Neural cell (in vitro differentiated cells): ENCODE data around the gene OR1C1. TPM values are rescaled to one million over a fixed set of nuclear protein-coding genes. Genes with fewer than 3 reads are reported as not detected.
"Not testable (repeated sequence)": the region's sequence is repeated elsewhere in the genome, so short reads cannot be mapped to it uniquely, and the experiment has no call there.

Experiments used
- H2AFZ ChIP-seq: fragments of 200-600, 300-800 bp; sonication (generic), shearing (Covaris generic); 2 replicates; pipeline ENCODE4 v1.6.0; 2014; ENCODE audit warnings: low read depth, mild to moderate bottlenecking, antibody characterized with exemption, low read length, moderate library complexity
- H3F3A ChIP-seq: fragments of 200-600 bp; shearing (Covaris generic); 2 replicates; pipeline ENCODE4 v1.6.1; 2016; ENCODE audit warnings: mild to moderate bottlenecking, moderate library complexity, mixed read lengths, antibody characterized with exemption, low read length; ENCODE audit not compliant: insufficient read depth, poor library complexity, severe bottlenecking
- H3K27ac ChIP-seq: fragments of 200-600, 300-800 bp; sonication (generic), shearing (Covaris generic); 2 replicates; pipeline ENCODE4 v1.5.1; 2014; ENCODE audit warnings: mild to moderate bottlenecking, low read length, moderate library complexity
- H3K27me3 ChIP-seq: fragments of 300-800, 200-600 bp; sonication (generic), shearing (Covaris generic); 2 replicates; pipeline ENCODE4 v1.6.0; 2014; ENCODE audit warnings: mild to moderate bottlenecking, low read depth, low read length, moderate library complexity; ENCODE audit not compliant: insufficient read depth
- H3K36me3 ChIP-seq: fragments of 300-800, 200-600 bp; sonication (generic), shearing (Covaris generic); 2 replicates; pipeline ENCODE4 v1.5.1; 2014; ENCODE audit warnings: mild to moderate bottlenecking, antibody characterized with exemption, low read length, moderate library complexity; ENCODE audit not compliant: insufficient read depth
- H3K4me2 ChIP-seq: fragments of 300-800, 200-600 bp; sonication (generic), shearing (Covaris generic); 2 replicates; pipeline ENCODE4 v1.6.0; 2014; ENCODE audit warnings: mild to moderate bottlenecking, low read length
- H3K4me3 ChIP-seq: fragments of 300-800, 200-600 bp; sonication (generic), shearing (Covaris generic); 2 replicates; pipeline ENCODE4 v1.5.1; 2014; ENCODE audit warnings: mild to moderate bottlenecking, low read length, moderate library complexity
- H3K79me2 ChIP-seq: fragments of 200-600 bp; shearing (Covaris generic); replicated peaks from 2 replicates; pipeline ENCODE4 v1.6.0; 2014; ENCODE audit warnings: mild to moderate bottlenecking, low read length, moderate library complexity; ENCODE audit not compliant: insufficient read depth
- H3K9ac ChIP-seq: fragments of 300-800, 200-600 bp; sonication (generic), shearing (Covaris generic); 2 replicates; pipeline ENCODE4 v1.6.1; 2016; ENCODE audit warnings: mild to moderate bottlenecking, low read length, mixed read lengths
- H3K9me2 ChIP-seq: fragments of 200-600 bp; shearing (Covaris generic); 2 replicates; pipeline ENCODE4 v1.6.1; 2016; ENCODE audit warnings: mild to moderate bottlenecking, low read length, mixed read lengths; ENCODE audit not compliant: insufficient read depth
- H3K9me3 ChIP-seq: fragments of 200-600, 300-800 bp; sonication (generic), shearing (Covaris generic); 2 replicates; pipeline ENCODE4 v1.6.1; 2016; ENCODE audit warnings: mild to moderate bottlenecking, mixed run types, low read length, moderate library complexity, mixed read lengths
- H4K20me1 ChIP-seq: fragments of 200-600 bp; shearing (Covaris generic); 2 replicates; pipeline ENCODE4 v1.6.1; 2016; ENCODE audit warnings: mild to moderate bottlenecking, mixed run types; ENCODE audit not compliant: insufficient read depth
- CTCF ChIP-seq: fragments of 450-650 bp; IDR thresholded peaks from 2 replicates; pipeline ENCODE4 v1.5.1; 2014; ENCODE audit warnings: antibody characterized with exemption, mild to moderate bottlenecking, moderate library complexity; ENCODE audit not compliant: poor library complexity, severe bottlenecking
- EP300 ChIP-seq: fragments of 450-650 bp; conservative IDR thresholded peaks from 2 replicates; pipeline ENCODE4 v1.6.1; 2014; ENCODE audit warnings: antibody characterized with exemption, mild to moderate bottlenecking, moderate library complexity; ENCODE audit not compliant: poor library complexity, severe bottlenecking
- EZH2 ChIP-seq: fragments of 200-600, 300-800 bp; shearing (Covaris generic), sonication (generic); IDR thresholded peaks from 2 replicates; pipeline ENCODE4 v1.6.1; 2014; ENCODE audit warnings: antibody characterized with exemption, low read length, borderline replicate concordance, mild to moderate bottlenecking; ENCODE audit not compliant: insufficient read depth, poor library complexity, severe bottlenecking
- MXI1 ChIP-seq: fragments of 450-650 bp; conservative IDR thresholded peaks from 2 replicates; pipeline ENCODE4 v1.6.1; 2014; ENCODE audit warnings: antibody characterized with exemption, mild to moderate bottlenecking; ENCODE audit not compliant: poor library complexity, severe bottlenecking
- POLR2AphosphoS5 ChIP-seq: IDR thresholded peaks from 2 replicates; pipeline ENCODE4 v1.6.1; 2012
- RAD21 ChIP-seq: fragments of 450-650 bp; conservative IDR thresholded peaks from 2 replicates; pipeline ENCODE4 v1.6.1; 2014; ENCODE audit warnings: antibody characterized with exemption, mild to moderate bottlenecking, moderate library complexity
- REST ChIP-seq: IDR thresholded peaks from 2 replicates; pipeline ENCODE4 v1.6.1; 2012; ENCODE audit warnings: borderline replicate concordance
- SMC3 ChIP-seq: fragments of 450-650 bp; conservative IDR thresholded peaks from 2 replicates; pipeline ENCODE4 v1.6.1; 2014; ENCODE audit warnings: antibody characterized with exemption, mild to moderate bottlenecking, moderate library complexity; ENCODE audit not compliant: poor library complexity
- polyA plus RNA-seq: library from polyadenylated mRNA; depleted of rRNA; stranded (reverse); fragments of >200 nt; gene quantifications from 2 replicates; pipeline ENCODE4 v1.2.3, GENCODE V29; 2014

The OR1C1 gene
- polyA plus RNA-seq, 1 donor from 2014 or later: not detected

GRCh38 chr1:247769603-247770002, 9.2 kb upstream of the OR1C1 start:
- TF ChIP-seq POLR2AphosphoS5 (no peak), MXI1 (no peak), CTCF (no peak), RAD21 (no peak), REST (no peak), EP300 (no peak), SMC3 (no peak)
- no peak overlapping the region for H2AFZ ChIP-seq
- H3K9me3 ChIP-seq: no peaks in the 10 kb centered on the region
- no peaks in the 10 kb centered on the region for H3K36me3 ChIP-seq
- no peaks in the 10 kb centered on the region for H3F3A ChIP-seq
- no peaks in the 10 kb centered on the region for H3K9me2 ChIP-seq
- no peaks in the 10 kb centered on the region for H3K79me2 ChIP-seq
- H3K27ac ChIP-seq: no peak overlapping the region
- no peak overlapping the region for H3K4me2 ChIP-seq
- H3K9ac ChIP-seq: no peak overlapping the region
- no peaks in the 10 kb centered on the region for H3K27me3 ChIP-seq
- no peak overlapping the region for H3K4me3 ChIP-seq
- no peaks in the 10 kb centered on the region for H4K20me1 ChIP-seq

GRCh38 chr1:247754311-247754710, 6.0 kb downstream of the OR1C1 start:
- not testable (repeated sequence) for H3K4me2 ChIP-seq, H2AFZ ChIP-seq, H3K27me3 ChIP-seq, H3K79me2 ChIP-seq, H3K36me3 ChIP-seq, H3K9me3 ChIP-seq, H3K27ac ChIP-seq, H4K20me1 ChIP-seq, H3K9me2 ChIP-seq, H3F3A ChIP-seq, H3K4me3 ChIP-seq, H3K9ac ChIP-seq

GRCh38 chr1:247749870-247750269, 10.5 kb downstream of the OR1C1 start:
- Histone ChIP-seq H2AFZ (no peak overlapping the region), H3K9me3 (no peaks in the 10 kb centered on the region), H3F3A (no peaks in the 10 kb centered on the region), H3K27ac (no peak overlapping the region), H3K4me3 (no peak overlapping the region), H3K79me2 (no peaks in the 10 kb centered on the region), H3K9ac (no peak overlapping the region), H4K20me1 (no peaks in the 10 kb centered on the region), H3K27me3 (no peaks in the 10 kb centered on the region), H3K36me3 (no peaks in the 10 kb centered on the region), H3K9me2 (no peaks in the 10 kb centered on the region), H3K4me2 (no peak overlapping the region)
- TF ChIP-seq CTCF (no peak), SMC3 (no peak), RAD21 (no peak), EP300 (no peak), POLR2AphosphoS5 (no peak), MXI1 (no peak), EZH2 (no peak)
